Left ventricle myocardium superior (tissue), 1 donor: ENCODE results near the gene PFKL. TPM values are rescaled to one million over a fixed set of nuclear protein-coding genes. Genes with fewer than 3 reads are reported as not detected.
"Not testable (repeated sequence)": the region's sequence is repeated elsewhere in the genome, so short reads cannot be mapped to it uniquely, and the experiment has no call there.

ENCODE experiments used
- ATAC-seq: fragments of 200-7000 bp; cut with Tn5 transposase; one replicate; pipeline ENCODE4 v1.9.1; 2020; ENCODE audit warnings: mild to moderate bottlenecking, moderate library complexity
- DNase-seq: peaks from one replicate; pipeline ENCODE4 v3.0.0-alpha.2; 2020
- intact Hi-C: fragments of 100-400 bp; cut with micrococcal nuclease; formaldehyde crosslinking; loops from one replicate; pipeline ENCODE4 v1.11.0; 2022
- total RNA-seq: library from RNA; stranded (reverse); fragmentation: NEBNext Ultra II Directional; extraction: Animal tissue kit (Norgen Biotek cat#: 25700); gene quantifications from one replicate; pipeline ENCODE4 v1.2.1, GENCODE V29; 2021
- donor health status: DM: no; HTN: yes; CAD: no; lungs with severe emphysema.

PFKL gene
- total RNA-seq, 1 donor from 2014 or later, result 46.1 TPM

GRCh38 chr21:44351535-44352252 is 51.8 kb downstream of the PFKL start:
- ATAC-seq (no peak), DNase-seq (no peak)
- intact Hi-C loops, result no loop called here

DNA sequence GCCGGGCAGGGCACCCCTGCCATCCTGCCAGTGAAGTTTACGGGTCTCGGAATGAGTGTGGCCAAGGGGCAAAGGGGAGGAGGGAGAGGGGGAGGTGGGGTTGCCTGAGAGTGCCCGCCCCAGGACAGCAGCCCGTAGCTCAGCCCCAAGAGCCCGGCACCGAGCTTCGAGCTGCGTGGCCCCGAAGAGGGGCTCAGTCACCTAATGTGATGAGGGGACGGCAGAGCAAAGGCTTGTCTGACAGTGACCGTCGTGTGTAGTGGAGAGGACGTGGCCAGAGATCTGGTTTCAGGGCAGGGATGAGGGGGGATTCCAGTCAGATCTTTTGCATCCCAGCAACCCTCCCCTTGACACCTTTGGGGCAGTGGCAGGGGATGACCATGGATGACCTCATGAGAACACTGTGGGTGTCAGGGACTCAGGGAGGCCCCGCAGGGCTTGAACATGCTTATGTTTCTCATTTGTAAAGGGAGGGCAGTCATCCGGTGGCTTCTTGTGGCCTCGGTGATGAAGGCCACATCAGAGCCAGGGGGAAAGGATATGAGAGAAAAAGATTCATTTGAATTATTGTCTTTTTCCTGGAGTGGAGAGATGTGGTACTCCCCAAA is 52.5 kb downstream of the PFKL start:
- no peak for ATAC-seq
- intact Hi-C loops, result no loop called here
- DNase-seq, result no peak

DNA sequence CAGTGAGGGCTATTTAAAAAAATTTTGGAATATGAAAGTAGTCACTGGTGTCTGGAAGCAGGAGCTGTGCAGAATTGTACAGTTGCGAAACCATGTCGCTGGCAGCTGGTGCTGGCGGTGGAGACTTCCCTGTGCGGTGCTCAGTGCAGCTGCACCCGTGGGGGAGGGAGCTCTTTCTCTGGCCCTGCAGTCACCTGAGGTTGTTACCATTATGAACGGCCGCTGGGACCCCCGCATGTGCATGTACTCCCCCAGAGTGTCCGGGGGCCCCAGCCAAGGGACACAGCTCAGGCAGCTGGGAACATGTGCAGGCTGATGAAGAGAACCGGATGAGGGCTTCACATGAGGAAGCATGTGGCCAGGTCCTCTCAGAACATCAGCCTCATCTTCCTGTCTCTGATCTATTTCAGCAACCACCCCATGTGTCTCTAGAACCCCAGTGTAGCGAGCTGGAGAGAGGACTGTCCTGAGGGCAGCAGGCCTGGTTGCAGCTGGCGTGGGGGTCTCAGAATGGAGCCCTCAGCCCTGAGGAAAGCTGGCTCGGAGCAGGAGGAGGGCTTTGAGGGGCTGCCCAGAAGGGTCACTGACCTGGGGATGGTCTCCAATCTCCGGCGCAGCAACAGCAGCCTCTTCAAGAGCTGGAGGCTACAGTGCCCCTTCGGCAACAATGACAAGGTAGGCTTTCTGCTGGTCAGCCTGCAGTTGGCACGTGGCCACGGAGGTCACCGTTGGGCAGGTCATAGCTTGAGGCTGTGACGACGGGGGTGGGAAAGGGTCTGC is 53.5 kb downstream of the PFKL start, which contains the start of gene TRPM2:
Gene TRPM2, plus strand, starts transcription at position 431 of the 780 bp plus-strand sequence. Its CDS starts 80 bp downstream, at position 511.
- peak; percentile 79 for DNase-seq
- ATAC-seq, result peak; percentile 85
- intact Hi-C loops, result no loop called here

DNA sequence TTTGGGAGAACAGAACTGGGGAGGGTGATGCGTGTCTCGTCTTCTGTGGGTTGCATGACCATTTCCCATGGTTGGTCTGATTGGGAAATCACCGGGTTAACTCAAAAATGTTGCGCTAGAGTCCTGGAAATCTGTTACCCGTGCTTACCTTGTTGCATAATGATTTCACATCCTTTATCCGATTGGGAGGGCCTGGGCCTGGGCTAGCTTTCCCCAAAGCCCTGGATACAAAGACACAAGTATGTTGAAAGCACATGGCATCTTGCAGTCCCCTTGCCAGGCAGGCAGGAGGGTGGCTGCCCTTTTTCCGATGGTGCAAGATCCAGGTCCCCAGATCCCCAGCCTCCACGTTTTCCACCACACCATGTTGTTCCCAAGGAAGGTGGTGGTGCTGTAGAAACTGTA is 54.1 kb downstream of the PFKL start:
- DNase-seq (no peak), ATAC-seq (peak; percentile 45)
- intact Hi-C loops, result no loop called here

DNA sequence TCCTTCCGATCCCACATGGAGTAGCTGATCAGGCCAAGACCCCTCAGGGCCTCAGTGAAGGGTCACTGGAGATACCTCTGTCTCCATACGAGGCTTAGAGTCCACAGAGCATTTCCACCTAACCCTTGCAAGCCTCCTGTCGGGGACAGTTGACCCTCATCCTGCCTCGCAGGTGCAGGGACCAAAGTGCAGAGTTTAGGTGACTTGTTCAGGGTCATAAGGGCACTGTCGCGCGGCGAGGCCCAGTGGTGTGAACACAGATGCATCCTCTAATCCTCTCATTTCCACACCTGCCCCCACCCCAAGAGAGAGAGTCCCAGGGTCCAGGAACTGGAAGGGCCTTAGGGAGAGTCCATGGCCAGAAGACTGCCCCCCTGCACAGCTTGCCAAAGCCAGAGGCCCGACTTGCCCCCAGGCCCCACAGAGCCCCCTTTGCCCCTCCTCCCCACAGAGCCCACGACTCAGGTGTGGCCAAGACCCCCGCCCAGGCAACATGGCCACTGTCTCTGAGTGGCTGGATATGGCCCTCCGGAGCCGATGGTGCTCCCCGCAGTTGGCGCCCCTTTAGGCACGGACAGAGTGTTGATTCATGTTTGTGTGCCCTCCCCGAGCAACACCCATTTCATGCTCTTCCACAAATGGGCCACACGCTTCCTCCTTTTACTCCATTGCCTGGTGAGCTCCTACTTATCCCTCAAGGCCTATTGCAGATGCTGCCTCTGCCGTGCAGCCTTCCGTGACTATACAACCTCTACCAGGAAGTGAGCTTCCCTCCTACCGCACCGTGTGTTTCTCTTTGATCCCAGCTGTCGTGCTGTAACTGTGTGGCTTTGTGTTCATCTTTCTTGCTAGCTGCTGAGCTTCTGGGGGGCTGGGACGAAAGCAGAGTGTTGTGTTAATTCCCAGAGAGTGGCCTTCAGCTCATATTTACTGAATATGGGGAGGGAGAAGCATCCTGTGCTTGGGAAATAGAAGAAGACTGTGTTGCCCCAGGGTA is 55.2 kb downstream of the PFKL start:
- peak; percentile 18 for DNase-seq

DNA sequence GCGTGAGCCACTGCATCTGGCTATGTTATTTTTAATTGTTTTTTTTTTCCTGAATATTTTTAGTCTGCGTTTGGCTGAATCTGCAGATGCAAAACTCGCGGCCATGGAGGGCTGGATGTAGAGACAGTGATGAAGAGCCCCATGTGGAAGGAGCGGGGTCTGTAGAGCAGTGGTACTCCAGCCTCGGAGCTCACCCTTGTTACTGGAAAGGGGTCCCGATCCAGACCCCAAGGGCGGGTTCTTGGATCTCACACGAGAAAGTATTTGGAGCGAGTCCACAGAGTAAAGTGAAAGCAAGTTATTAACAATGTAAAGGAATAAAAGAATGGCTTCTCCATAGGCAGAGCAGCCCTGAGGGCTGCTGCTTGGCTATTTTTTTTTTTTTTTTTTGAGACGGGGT is 56.3 kb downstream of the PFKL start:
- DNase-seq (no peak), ATAC-seq (no peak)
- intact Hi-C loops, result no loop called here

More for the DNA sequence above, 55.2 kb downstream of the PFKL start:
- ATAC-seq, result no peak
- intact Hi-C loops, result no loop called here

GRCh38 chr21:44356636-44357035 is 56.8 kb downstream of the PFKL start:
- no peak for DNase-seq
- intact Hi-C loops, result no loop called here
- ATAC-seq, result no peak

GRCh38 chr21:44357064-44357837 is 57.4 kb downstream of the PFKL start:
- ATAC-seq (no peak), DNase-seq (no peak)
- intact Hi-C loops, result no loop called here

DNA sequence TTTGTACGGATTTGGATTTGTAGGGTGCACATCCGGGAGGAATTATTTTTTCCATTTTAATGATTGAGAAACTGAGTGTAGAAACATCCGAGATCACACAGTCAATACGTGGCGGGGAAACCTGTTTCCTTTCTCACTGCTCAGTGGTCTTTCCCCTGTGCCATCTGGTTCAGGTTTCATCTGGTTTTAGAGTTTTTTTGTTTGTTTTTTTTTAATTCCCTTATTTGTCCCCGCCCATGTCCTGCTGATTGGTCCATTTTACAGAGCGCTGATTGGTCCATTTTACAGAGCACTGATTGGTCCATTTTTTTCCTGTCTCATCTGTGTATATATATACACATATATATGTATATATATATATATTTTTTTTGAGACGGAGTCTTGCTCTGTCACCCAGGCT is 59.5 kb downstream of the PFKL start:
- no peak for ATAC-seq
- intact Hi-C loops, result no loop called here
- no peak for DNase-seq

GRCh38 chr21:44360159-44360558 is 60.3 kb downstream of the PFKL start:
- DNase-seq (no peak), ATAC-seq (no peak)
- intact Hi-C loops, result no loop called here

GRCh38 chr21:44361903-44362302 is 62.0 kb downstream of the PFKL start:
- ATAC-seq, intact Hi-C loops, DNase-seq: not testable (repeated sequence)

- ATAC-seq, result no peak
- intact Hi-C loops, result no loop called here
- DNase-seq, result no peak
Measured at GRCh38 chr21:44363278-44363677, 63.4 kb downstream of the PFKL start.

GRCh38 chr21:44364151-44365053 is 64.5 kb downstream of the PFKL start:
- DNase-seq (no peak), ATAC-seq (no peak)
- intact Hi-C loops, result no loop called here

GRCh38 chr21:44365251-44365966 is 65.6 kb downstream of the PFKL start:
- DNase-seq, result no peak

DNA sequence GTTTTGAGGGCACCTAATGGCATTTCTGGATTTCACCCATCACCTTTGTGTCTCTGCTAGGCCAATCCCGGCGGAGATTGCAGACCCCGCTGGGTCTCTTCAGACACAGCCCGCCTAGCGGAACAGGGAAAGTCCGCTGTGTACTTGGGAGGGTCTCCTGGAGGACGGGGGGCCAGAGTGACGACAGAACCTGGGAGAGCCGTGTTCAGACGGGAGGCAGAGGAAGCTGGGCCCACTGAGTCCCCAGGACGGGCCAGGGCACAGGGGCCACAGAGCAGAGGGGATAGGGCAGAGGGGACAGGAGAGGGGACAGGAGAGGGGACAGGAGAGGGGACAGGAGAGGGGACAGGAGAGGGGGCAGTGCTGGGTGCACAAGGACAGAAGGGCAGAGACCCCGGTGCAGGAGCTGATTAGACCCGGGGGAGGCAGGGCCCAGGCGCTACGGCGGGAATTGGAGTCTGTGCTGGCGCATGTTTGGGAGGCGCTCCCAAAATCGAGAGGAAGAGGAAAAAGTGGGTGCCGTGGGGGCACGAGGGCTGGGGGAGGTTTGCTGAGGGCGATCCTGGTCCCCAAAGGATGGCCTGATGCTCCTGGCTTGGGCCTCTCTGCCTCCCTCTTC is 66.2 kb downstream of the PFKL start:
- intact Hi-C loops, result no loop called here
- DNase-seq (no peak), ATAC-seq (no peak)

More at GRCh38 chr21:44365251-44365966, 65.6 kb downstream of the PFKL start:
- no peak for ATAC-seq
- intact Hi-C loops, result no loop called here

GRCh38 chr21:44366586-44367211 is 66.8 kb downstream of the PFKL start:
- no peak for ATAC-seq
- no peak for DNase-seq

More at GRCh38 chr21:44366586-44367211, 66.8 kb downstream of the PFKL start:
- intact Hi-C loops, result no loop called here
